B cell (primary cell): ENCODE results near the gene BNC2. TPM values are rescaled to one million over a fixed set of nuclear protein-coding genes. Genes with fewer than 3 reads are reported as not detected.

ENCODE experiments used
- ATAC-seq: fragments of 200-7000 bp; cut with Tn5 transposase; one replicate; pipeline ENCODE4 v1.10.0; 2021; ENCODE audit warnings: low read depth, mild to moderate bottlenecking, moderate number of reproducible peaks, moderate library complexity
- CTCF ChIA-PET: fragments of 350-600 bp; sonication (Branson Sonifier 250); formaldehyde crosslinking; loops from one replicate; lab custom pipeline; 2021; ENCODE audit warnings: antibody characterized with exemption, inconsistent platforms; lab: Charles Lee
- POLR2A ChIA-PET: fragments of 350-600 bp; sonication (Branson Sonifier 250); formaldehyde crosslinking; loops from one replicate; lab custom pipeline; 2021; ENCODE audit warnings: antibody characterized with exemption; lab: Charles Lee
- DNase-seq: peaks from one replicate; pipeline ENCODE4 v3.0.0; 2013
- H2AFZ ChIP-seq: 2 replicates; pipeline ENCODE4 v1.6.1; 2012; ENCODE audit warnings: mild to moderate bottlenecking, low read depth, low read length; ENCODE audit not compliant: insufficient read depth, poor library complexity, severe bottlenecking
- H3K27ac ChIP-seq, 2 donors: 1 replicate in 1 of 2; 2 replicates in 1 of 2; pipeline ENCODE4 v1.5.1; 2012 to 2013; ENCODE audit warnings: low read length in 2 of 2, mild to moderate bottlenecking in 2 of 2, moderate library complexity in 1 of 2
- H3K27me3 ChIP-seq, 4 experiments: fragments of 200-600 bp in 1 of 4; sonication (generic) in 1 of 4; replicated peaks in 1 of 4; 1 replicate in 2 of 4; 2 replicates in 2 of 4; pipeline versions ENCODE4 v1.6.1 to v1.7.0; 2013 to 2016; ENCODE audit warnings: low read length in 3 of 4, mild to moderate bottlenecking in 2 of 4, mixed read lengths in 1 of 4, moderate library complexity in 1 of 4; ENCODE audit not compliant: insufficient read depth in 4 of 4, control insufficient read depth in 3 of 4; ENCODE audit errors: control extremely low read depth in 1 of 4
- H3K36me3 ChIP-seq, 2 experiments: replicated peaks in 1 of 2; 1 replicate in 1 of 2; 2 replicates in 1 of 2; pipeline versions ENCODE4 v1.6.1 to v1.7.1; 2013; ENCODE audit warnings: low read length in 1 of 2; ENCODE audit not compliant: insufficient read depth in 2 of 2, control insufficient read depth in 1 of 2; ENCODE audit errors: control extremely low read depth in 1 of 2, extremely low read depth in 1 of 2
- H3K4me1 ChIP-seq, 2 donors: fragments of 200-600 bp in 1 of 2; sonication (generic) in 1 of 2; 1 replicate in 1 of 2; 2 replicates in 1 of 2; pipeline versions ENCODE4 v1.5.1 to v1.6.1; 2013 to 2017; ENCODE audit warnings: low read length in 2 of 2; ENCODE audit not compliant: control insufficient read depth in 2 of 2, insufficient read depth in 2 of 2
- H3K4me2 ChIP-seq: replicated peaks from 2 replicates; pipeline ENCODE3; 2012; ENCODE audit warnings: mild to moderate bottlenecking, low read depth, low read length; ENCODE audit not compliant: poor library complexity, severe bottlenecking
- H3K4me3 ChIP-seq, 5 experiments: fragments of 200-600 bp in 1 of 5; sonication (generic) in 1 of 5; 1 replicate in 3 of 5; 2 replicates in 2 of 5; pipeline versions ENCODE4 v1.5.1 to v1.7.0; 2011 to 2016; ENCODE audit warnings: low read length in 4 of 5, mild to moderate bottlenecking in 4 of 5, low read depth in 2 of 5, control low read depth in 1 of 5, moderate library complexity in 1 of 5; ENCODE audit not compliant: insufficient read depth in 1 of 5; ENCODE audit errors: control extremely low read depth in 1 of 5, extremely low read depth in 1 of 5
- H3K79me2 ChIP-seq: fragments of 200-600 bp; sonication (generic); one replicate; pipeline ENCODE4 v1.6.0; 2016; ENCODE audit warnings: low read length; ENCODE audit not compliant: control insufficient read depth, insufficient read depth
- H3K9ac ChIP-seq: fragments of 200-600 bp; sonication (generic); 2 replicates; pipeline ENCODE4 v1.6.1; 2017; ENCODE audit warnings: mild to moderate bottlenecking, low read length, moderate library complexity
- H3K9me3 ChIP-seq, 3 donors: one replicate each; pipeline versions ENCODE4 v1.6.1 to v1.7.1; 2013; ENCODE audit warnings: low read length in 2 of 3; ENCODE audit not compliant: control insufficient read depth in 2 of 3, insufficient read depth in 1 of 3; ENCODE audit errors: control extremely low read depth in 1 of 3
- H4K20me1 ChIP-seq: 2 replicates; pipeline ENCODE4 v1.6.0; 2012; ENCODE audit warnings: mild to moderate bottlenecking, low read length; ENCODE audit not compliant: insufficient read depth, control insufficient read depth, poor library complexity, severe bottlenecking
- H3K27ac Mint-ChIP-seq: one replicate; pipeline ENCODE4 v1.8.0; 2021; ENCODE audit warnings: mixed read lengths
- H3K27me3 Mint-ChIP-seq: one replicate; pipeline ENCODE4 v1.8.0; 2021; ENCODE audit warnings: mixed read lengths
- H3K4me1 Mint-ChIP-seq: one replicate; pipeline ENCODE4 v1.8.0; 2021; ENCODE audit warnings: mixed read lengths
- H3K4me3 Mint-ChIP-seq: one replicate; pipeline ENCODE4 v1.8.0; 2021; ENCODE audit warnings: mixed read lengths
- H3K9me3 Mint-ChIP-seq: one replicate; pipeline ENCODE4 v1.8.0; 2022; ENCODE audit warnings: mixed read lengths; ENCODE audit not compliant: insufficient read depth
- CTCF ChIP-seq: fragments of 200-600 bp; IDR thresholded peaks from one replicate; pipeline ENCODE4 v1.8.0; 2022; ENCODE audit warnings: antibody characterized with exemption, mild to moderate bottlenecking
- EZH2 ChIP-seq: IDR thresholded peaks from 2 replicates; pipeline ENCODE4 v1.6.1; 2012; ENCODE audit warnings: borderline replicate concordance, low read depth, mild to moderate bottlenecking, moderate library complexity, low read length; ENCODE audit not compliant: insufficient read depth, poor library complexity, severe bottlenecking
- WGBS: methylation state at CpG from one replicate; pipeline ENCODE4 v1.1.5; 2013; ENCODE audit warnings: missing lambda C conversion rate; ENCODE audit not compliant: insufficient coverage; 5-methylcytosine and 5-hydroxymethylcytosine counted together
- intact Hi-C: fragments of 100-400 bp; cut with micrococcal nuclease; formaldehyde crosslinking; loops from one replicate; pipeline ENCODE4 v1.10.0; 2022
- polyA plus RNA-seq: library from polyadenylated mRNA; depleted of rRNA; stranded (reverse); fragments of >200 nt; gene quantifications from 2 replicates; pipeline ENCODE4 v1.2.3, GENCODE V29; 2012
- total RNA-seq, 2 donors: library from RNA; stranded (reverse); fragments of 120-200 nt in 1 of 2; gene quantifications; 1 replicate in 1 of 2; 2 replicates in 1 of 2; pipeline versions ENCODE4 v1.2.3 to v1.2.4, GENCODE V29; 2013 to 2022

BNC2 gene
- total and polyA plus RNA-seq, 2 donors (not counting 1 experiment from before 2014, with no cell fraction given), result 0.01 TPM; not detected in 1

- intact Hi-C loops, result no loop called here
- H3K27me3 Mint-ChIP-seq, result no peaks in the 10 kb centered on the region
Observed at GRCh38 chr9:16612627-16613026, 257.8 kb downstream of the BNC2 start.

GRCh38 chr9:16611983-16612382 is 258.5 kb downstream of the BNC2 start:
- H3K79me2 ChIP-seq, result no peaks in the 10 kb centered on the region
- H3K4me3 ChIP-seq, result no peak overlapping the region
- no peak overlapping the region for H3K27ac ChIP-seq
- H3K27me3 ChIP-seq, result no peaks in the 10 kb centered on the region
- intact Hi-C loops, result no loop called here
- TF ChIP-seq EZH2 (no peak), CTCF (no peak)
- WGBS, result no CpG with 5 or more reads among the region's 2 CpGs
- no peaks in the 10 kb centered on the region for H3K27me3 Mint-ChIP-seq
- H3K4me1 Mint-ChIP-seq, result no peaks in the 10 kb centered on the region
- no peaks in the 10 kb centered on the region for H3K4me1 ChIP-seq
- ATAC-seq (no peak), DNase-seq (no peak)
- no peak overlapping the region for H3K9ac ChIP-seq
- no peak overlapping the region for H2AFZ ChIP-seq
- no peaks in the 10 kb centered on the region for H3K9me3 ChIP-seq
- no peaks in the 10 kb centered on the region for H4K20me1 ChIP-seq
- no peak overlapping the region for H3K4me3 Mint-ChIP-seq
- no peak overlapping the region for H3K27ac Mint-ChIP-seq
- H3K4me2 ChIP-seq, result no peak overlapping the region
- H3K36me3 ChIP-seq, result no peaks in the 10 kb centered on the region
- no peaks in the 10 kb centered on the region for H3K9me3 Mint-ChIP-seq
- ChIA-PET CTCF (no interaction called here), POLR2A (no interaction called here)

More at GRCh38 chr9:16612627-16613026, 257.8 kb downstream of the BNC2 start:
- no peak overlapping the region for H3K27ac ChIP-seq
- ChIA-PET POLR2A (no interaction called here), CTCF (no interaction called here)
- no peaks in the 10 kb centered on the region for H3K79me2 ChIP-seq
- H3K4me1 Mint-ChIP-seq, result no peaks in the 10 kb centered on the region
- H4K20me1 ChIP-seq, result no peaks in the 10 kb centered on the region
- no peak overlapping the region for H3K9ac ChIP-seq
- H3K9me3 Mint-ChIP-seq, result no peaks in the 10 kb centered on the region
- no peak overlapping the region for H3K4me2 ChIP-seq
- no peak overlapping the region for H3K4me3 ChIP-seq
- no peak overlapping the region for H2AFZ ChIP-seq
- no peak for TF ChIP-seq CTCF
- no peak for TF ChIP-seq EZH2
- no peak for ATAC-seq
- H3K27me3 ChIP-seq, result no peaks in the 10 kb centered on the region
- H3K4me1 ChIP-seq, result no peaks in the 10 kb centered on the region
- no peaks in the 10 kb centered on the region for H3K36me3 ChIP-seq
- DNase-seq, result no peak
- H3K9me3 ChIP-seq, result no peaks in the 10 kb centered on the region
- WGBS, result no CpG with 5 or more reads among the region's 1 CpG
- H3K4me3 Mint-ChIP-seq, result no peak overlapping the region
- no peak overlapping the region for H3K27ac Mint-ChIP-seq
